HUES64 (cell line): ENCODE data around the gene TMEM120B.

ENCODE experiments used
- H3K27ac ChIP-seq: 2 replicates; pipeline ENCODE4 v1.7.0; 2013; ENCODE audit warnings: low read depth, low read length, inconsistent platforms
- H3K27me3 ChIP-seq: 2 replicates; pipeline ENCODE4 v1.6.1; 2013; ENCODE audit warnings: mild to moderate bottlenecking, low read length; ENCODE audit not compliant: insufficient read depth
- H3K36me3 ChIP-seq: 2 replicates; pipeline ENCODE4 v1.6.1; 2013; ENCODE audit warnings: mild to moderate bottlenecking, low read length; ENCODE audit not compliant: insufficient read depth
- H3K4me1 ChIP-seq: 2 replicates; pipeline ENCODE4 v1.6.1; 2013; ENCODE audit warnings: mild to moderate bottlenecking, low read length, moderate library complexity; ENCODE audit not compliant: insufficient read depth
- H3K4me3 ChIP-seq: 2 replicates; pipeline ENCODE4 v1.5.1; 2013; ENCODE audit warnings: mild to moderate bottlenecking, low read length, moderate library complexity
- H3K9ac ChIP-seq: 2 replicates; pipeline ENCODE4 v1.6.1; 2013; ENCODE audit warnings: mild to moderate bottlenecking, low read depth, low read length
- H3K9me3 ChIP-seq: 2 replicates; pipeline ENCODE4 v1.6.1; 2013; ENCODE audit warnings: low read depth, low read length; ENCODE audit not compliant: insufficient read depth
- WGBS: fragments of 150-250, 120-280 bp; methylation state at CpG from one replicate; pipeline ENCODE4 v1.1.7; 2013; ENCODE audit warnings: missing lambda C conversion rate; 5-methylcytosine and 5-hydroxymethylcytosine counted together

TMEM120B gene

GRCh38 chr12:121813951-121814350 is 101.4 kb downstream of the TMEM120B start:
- Histone ChIP-seq H3K4me1 (peaks cover 6% of the 10 kb centered on the region; the same call in 1 of the 2 replicates), H3K27me3 (no peaks in the 10 kb centered on the region), H3K27ac (no peak overlapping the region), H3K4me3 (no peak overlapping the region), H3K9ac (no peak overlapping the region), H3K9me3 (no peaks in the 10 kb centered on the region), H3K36me3 (peaks cover 59% of the 10 kb centered on the region)
- WGBS, result 94% methylated on average over 9 of the region's 14 CpGs

- H3K4me3 ChIP-seq, result no peak overlapping the region
- peaks cover 58% of the 10 kb centered on the region for H3K36me3 ChIP-seq
- peaks cover 6% of the 10 kb centered on the region; the same call in 1 of the 2 replicates for H3K4me1 ChIP-seq
- no peak overlapping the region for H3K9ac ChIP-seq
- H3K27ac ChIP-seq, result no peak overlapping the region
- H3K9me3 ChIP-seq, result no peaks in the 10 kb centered on the region
- WGBS, result 96% methylated on average over 31 of the region's 31 CpGs
- H3K27me3 ChIP-seq, result no peaks in the 10 kb centered on the region
These were observed 102.0 kb downstream of the TMEM120B start for GRCh38 chr12:121814429-121815119.

GRCh38 chr12:121815263-121815662 is 102.7 kb downstream of the TMEM120B start:
- Histone ChIP-seq H3K36me3 (peaks cover 59% of the 10 kb centered on the region), H3K4me1 (peaks cover 6% of the 10 kb centered on the region; the same call in 1 of the 2 replicates), H3K9ac (no peak overlapping the region), H3K4me3 (no peak overlapping the region), H3K27ac (no peak overlapping the region), H3K9me3 (no peaks in the 10 kb centered on the region), H3K27me3 (no peaks in the 10 kb centered on the region)
- WGBS, result 93% methylated on average over 8 of the region's 8 CpGs

GRCh38 chr12:121816925-121817647 is 104.5 kb downstream of the TMEM120B start:
- H3K4me3 ChIP-seq, result no peak overlapping the region
- H3K9me3 ChIP-seq, result no peaks in the 10 kb centered on the region
- H3K27me3 ChIP-seq, result no peaks in the 10 kb centered on the region
- peaks cover 69% of the 10 kb centered on the region for H3K36me3 ChIP-seq
- 96% methylated on average over 41 of the region's 47 CpGs for WGBS
- no peak overlapping the region for H3K27ac ChIP-seq
- no peaks in the 10 kb centered on the region for H3K4me1 ChIP-seq
- H3K9ac ChIP-seq, result no peak overlapping the region

GRCh38 chr12:121817648-121818043 is 105.1 kb downstream of the TMEM120B start:
- Histone ChIP-seq H3K27me3 (no peaks in the 10 kb centered on the region), H3K4me1 (no peaks in the 10 kb centered on the region), H3K9ac (no peak overlapping the region), H3K4me3 (no peak overlapping the region), H3K9me3 (no peaks in the 10 kb centered on the region), H3K36me3 (peaks cover 74% of the 10 kb centered on the region), H3K27ac (no peak overlapping the region)
- 96% methylated on average over 18 of the region's 18 CpGs for WGBS

- H3K27me3 ChIP-seq, result no peaks in the 10 kb centered on the region
- no peak overlapping the region for H3K27ac ChIP-seq
- H3K4me1 ChIP-seq, result no peaks in the 10 kb centered on the region
- H3K4me3 ChIP-seq, result no peak overlapping the region
- 95% methylated on average over 22 of the region's 22 CpGs for WGBS
- no peak overlapping the region for H3K9ac ChIP-seq
- peaks cover 80% of the 10 kb centered on the region for H3K36me3 ChIP-seq
- H3K9me3 ChIP-seq, result no peaks in the 10 kb centered on the region
These were observed 106.8 kb downstream of the TMEM120B start for GRCh38 chr12:121819212-121819949.

- Histone ChIP-seq H3K36me3 (peaks cover 80% of the 10 kb centered on the region), H3K27me3 (no peaks in the 10 kb centered on the region), H3K4me1 (no peaks in the 10 kb centered on the region), H3K9me3 (no peaks in the 10 kb centered on the region), H3K27ac (no peak overlapping the region), H3K4me3 (no peak overlapping the region), H3K9ac (no peak overlapping the region)
- WGBS, result 94% methylated on average over 7 of the region's 7 CpGs
These were observed 107.5 kb downstream of the TMEM120B start for GRCh38 chr12:121820056-121820455.

GRCh38 chr12:121822393-121823100 is 110.0 kb downstream of the TMEM120B start:
- H3K27me3 ChIP-seq, result no peaks in the 10 kb centered on the region
- H3K9me3 ChIP-seq, result no peaks in the 10 kb centered on the region
- peaks cover 76% of the 10 kb centered on the region for H3K36me3 ChIP-seq
- no peak overlapping the region for H3K27ac ChIP-seq
- WGBS, result 96% methylated on average over 39 of the region's 39 CpGs
- H3K4me3 ChIP-seq, result no peak overlapping the region
- no peaks in the 10 kb centered on the region for H3K4me1 ChIP-seq
- H3K9ac ChIP-seq, result no peak overlapping the region

GRCh38 chr12:121823101-121823726 is 110.7 kb downstream of the TMEM120B start:
- Histone ChIP-seq H3K27me3 (no peaks in the 10 kb centered on the region), H3K4me1 (no peaks in the 10 kb centered on the region), H3K36me3 (peaks cover 76% of the 10 kb centered on the region), H3K4me3 (no peak overlapping the region), H3K9me3 (no peaks in the 10 kb centered on the region), H3K27ac (no peak overlapping the region), H3K9ac (no peak overlapping the region)
- WGBS, result 91% methylated on average over 31 of the region's 36 CpGs

- WGBS, result 89% methylated on average over 12 of the region's 12 CpGs
- H3K4me1 ChIP-seq, result no peaks in the 10 kb centered on the region
- H3K4me3 ChIP-seq, result no peak overlapping the region
- no peak overlapping the region for H3K9ac ChIP-seq
- peaks cover 80% of the 10 kb centered on the region for H3K36me3 ChIP-seq
- no peaks in the 10 kb centered on the region for H3K9me3 ChIP-seq
- H3K27ac ChIP-seq, result no peak overlapping the region
- no peaks in the 10 kb centered on the region for H3K27me3 ChIP-seq
These were observed 111.2 kb downstream of the TMEM120B start for GRCh38 chr12:121823727-121824115.
